ENCODE results near the gene TPGS1.

The TPGS1 gene

GRCh38 chr19:536031-536880 lies 29.0 kb downstream of the TPGS1 start:
- no peak for TF ChIP-seq CTCF (IDR thresholded peaks at IDR 0.05; ENCODE audit: borderline replicate concordance, control extremely low read depth, extremely low read depth, insufficient read depth, missing control alignments)
- in situ Hi-C loops (cut with MboI; ENCODE audit: low sequenced_read_pairs, unreplicated experiment): no loop called here
- DNase-seq (ENCODE audit: low spot score): no peak

- TF ChIP-seq CTCF (IDR thresholded peaks at IDR 0.05; ENCODE audit: borderline replicate concordance, control extremely low read depth, extremely low read depth, insufficient read depth, missing control alignments): no peak
- DNase-seq (ENCODE audit: low spot score): no peak
- in situ Hi-C loops (cut with MboI; ENCODE audit: low sequenced_read_pairs, unreplicated experiment): no loop called here
These were observed 29.6 kb downstream of the TPGS1 start for GRCh38 chr19:536881-537404.

GRCh38 chr19:538641-539428 lies 31.5 kb downstream of the TPGS1 start:
- in situ Hi-C loops (cut with MboI; ENCODE audit: low sequenced_read_pairs, unreplicated experiment): no loop called here
- TF ChIP-seq CTCF (IDR thresholded peaks at IDR 0.05; ENCODE audit: borderline replicate concordance, control extremely low read depth, extremely low read depth, insufficient read depth, missing control alignments): no peak
- DNase-seq (ENCODE audit: low spot score): no peak

- in situ Hi-C loops (cut with MboI; ENCODE audit: low sequenced_read_pairs, unreplicated experiment): no loop called here
- no peak for TF ChIP-seq CTCF (IDR thresholded peaks at IDR 0.05; ENCODE audit: borderline replicate concordance, control extremely low read depth, extremely low read depth, insufficient read depth, missing control alignments)
- DNase-seq (ENCODE audit: low spot score): no peak
These were observed 32.2 kb downstream of the TPGS1 start for GRCh38 chr19:539429-540030.

GRCh38 chr19:540867-541637 lies 33.8 kb downstream of the TPGS1 start:
- TF ChIP-seq CTCF (IDR thresholded peaks at IDR 0.05; ENCODE audit: borderline replicate concordance, control extremely low read depth, extremely low read depth, insufficient read depth, missing control alignments): no peak
- in situ Hi-C loops (cut with MboI; ENCODE audit: low sequenced_read_pairs, unreplicated experiment): no loop called here
- DNase-seq (ENCODE audit: low spot score): no peak

- in situ Hi-C loops (cut with MboI; ENCODE audit: low sequenced_read_pairs, unreplicated experiment): no loop called here
- TF ChIP-seq CTCF (IDR thresholded peaks at IDR 0.05; ENCODE audit: borderline replicate concordance, control extremely low read depth, extremely low read depth, insufficient read depth, missing control alignments): no peak
- no peak for DNase-seq (ENCODE audit: low spot score)
These were observed 34.4 kb downstream of the TPGS1 start for GRCh38 chr19:541699-542098.
